H1 (cell line): ENCODE results near the gene FHIT. TPM values are rescaled to one million over a fixed set of nuclear protein-coding genes. Genes with fewer than 3 reads are reported as not detected.

Experiments
- CTCF ChIA-PET: fragments of 300-600 bp; sonication (Branson Sonifier 250); formaldehyde crosslinking; loops from one replicate; lab custom pipeline; 2021; ENCODE audit not compliant: partially characterized antibody; lab: Charles Lee
- POLR2A ChIA-PET: fragments of 300-600 bp; sonication (Branson Sonifier 250); formaldehyde crosslinking; loops from one replicate; lab custom pipeline; 2021; ENCODE audit warnings: inconsistent platforms; ENCODE audit not compliant: partially characterized antibody; lab: Charles Lee
- DNase-seq, 2 experiments: peaks; one replicate each; pipeline versions ENCODE4 v3.0.0 to v3.0.0-alpha.2; 2010 to 2022; ENCODE audit warnings: low spot score in 2 of 2, low read depth in 1 of 2, mixed read lengths in 1 of 2
- FAIRE-seq: peaks from 2 replicates; lab custom pipeline; 2011; peaks lifted over from hg19 to GRCh38; lab: Jason Lieb, UNC
- H2AFZ ChIP-seq: 2 replicates; pipeline ENCODE4 v1.8.1; 2012; ENCODE audit warnings: low read length, inconsistent platforms
- H2AK5ac ChIP-seq: 2 replicates; pipeline ENCODE4 v1.6.1; 2013; ENCODE audit warnings: low read depth, low read length
- H2BK120ac ChIP-seq: replicated peaks from 2 replicates; pipeline ENCODE3; 2013; ENCODE audit warnings: low read depth, low read length, inconsistent platforms
- H2BK12ac ChIP-seq: 2 replicates; pipeline ENCODE4 v1.6.1; 2013; ENCODE audit warnings: low read depth, low read length
- H2BK15ac ChIP-seq: 2 replicates; pipeline ENCODE4 v1.6.1; 2013; ENCODE audit warnings: low read length
- H2BK20ac ChIP-seq: 2 replicates; pipeline ENCODE4 v1.6.1; 2013; ENCODE audit warnings: low read length
- H2BK5ac ChIP-seq: 2 replicates; pipeline ENCODE4 v1.6.1; 2013; ENCODE audit warnings: low read depth, low read length
- H3K14ac ChIP-seq: 2 replicates; pipeline ENCODE4 v1.6.1; 2013; ENCODE audit warnings: inconsistent platforms; ENCODE audit not compliant: insufficient read length
- H3K18ac ChIP-seq: 2 replicates; pipeline ENCODE4 v1.6.1; 2013; ENCODE audit warnings: low read length; ENCODE audit errors: extremely low read depth
- H3K23ac ChIP-seq: 2 replicates; pipeline ENCODE4 v1.6.1; 2013; ENCODE audit warnings: inconsistent platforms; ENCODE audit not compliant: insufficient read length
- H3K23me2 ChIP-seq: 2 replicates; pipeline ENCODE4 v1.6.1; 2013; ENCODE audit warnings: low read depth, low read length
- H3K27ac ChIP-seq: 2 replicates; pipeline ENCODE4 v1.6.1; 2011; ENCODE audit warnings: low read depth, low read length, inconsistent platforms
- H3K27me3 ChIP-seq, 4 experiments: replicated peaks in 1 of 4; 1 replicate in 1 of 4; 2 replicates in 3 of 4; pipeline versions ENCODE4 v1.6.1 to v1.8.1; 2011 to 2013; ENCODE audit warnings: low read length in 3 of 4, mild to moderate bottlenecking in 3 of 4, inconsistent platforms in 2 of 4, mixed read lengths in 2 of 4, moderate library complexity in 1 of 4; ENCODE audit not compliant: control insufficient read depth in 3 of 4, insufficient read depth in 3 of 4; ENCODE audit errors: extremely low read depth in 1 of 4
- H3K36me3 ChIP-seq, 4 experiments: 2 replicates each; pipeline versions ENCODE4 v1.6.1 to v1.8.1; 2011 to 2013; ENCODE audit warnings: mild to moderate bottlenecking in 4 of 4, low read length in 3 of 4, moderate library complexity in 2 of 4, control low read depth in 1 of 4, inconsistent platforms in 1 of 4; ENCODE audit not compliant: insufficient read depth in 4 of 4, control insufficient read depth in 2 of 4
- H3K4ac ChIP-seq: replicated peaks from 2 replicates; pipeline ENCODE3; 2013; ENCODE audit warnings: low read length, low read depth, mixed read lengths, inconsistent platforms; ENCODE audit not compliant: insufficient read length
- H3K4me1 ChIP-seq, 4 experiments: replicated peaks in 1 of 4; 1 replicate in 1 of 4; 2 replicates in 3 of 4; pipeline versions ENCODE4 v1.6.1 to v1.8.1; 2011 to 2013; ENCODE audit warnings: low read length in 3 of 4, inconsistent platforms in 2 of 4, mixed read lengths in 1 of 4; ENCODE audit not compliant: insufficient read depth in 4 of 4, control insufficient read depth in 3 of 4
- H3K4me2 ChIP-seq, 2 experiments: 2 replicates each; pipeline versions ENCODE4 v1.6.1 to v1.8.1; 2011 to 2013; ENCODE audit warnings: low read depth in 2 of 2, low read length in 2 of 2, control low read depth in 1 of 2, inconsistent platforms in 1 of 2, mild to moderate bottlenecking in 1 of 2; ENCODE audit not compliant: insufficient read depth in 1 of 2
- H3K4me3 ChIP-seq, 4 experiments: fragments of 200-600, 300-600 bp in 1 of 4; sonication (generic), shearing (Covaris generic), sonication (Bioruptor Twin) in 1 of 4; 2 replicates each; pipeline versions ENCODE4 v1.5.1 to v1.8.1; 2011 to 2016; ENCODE audit warnings: low read length in 4 of 4, low read depth in 3 of 4, control low read depth in 2 of 4, inconsistent platforms in 2 of 4, mild to moderate bottlenecking in 2 of 4, mixed read lengths in 1 of 4, moderate library complexity in 1 of 4; ENCODE audit not compliant: insufficient read depth in 2 of 4; ENCODE audit errors: extremely low read depth in 1 of 4
- H3K56ac ChIP-seq: replicated peaks from 2 replicates; pipeline ENCODE3; 2013; ENCODE audit warnings: low read depth, mild to moderate bottlenecking, mixed read lengths, low read length, inconsistent platforms; ENCODE audit not compliant: insufficient read length
- H3K79me1 ChIP-seq: 2 replicates; pipeline ENCODE4 v1.6.1; 2013; ENCODE audit warnings: low read depth, low read length, control low read depth
- H3K79me2 ChIP-seq, 2 experiments: 2 replicates each; pipeline versions ENCODE4 v1.6.1 to v1.8.1; 2012 to 2013; ENCODE audit warnings: low read length in 2 of 2, mild to moderate bottlenecking in 2 of 2, inconsistent platforms in 1 of 2; ENCODE audit not compliant: insufficient read depth in 2 of 2, control insufficient read depth in 1 of 2
- H3K9ac ChIP-seq, 4 experiments: replicated peaks in 1 of 4; 1 replicate in 1 of 4; 2 replicates in 3 of 4; pipeline versions ENCODE4 v1.6.1 to v1.8.1; 2011 to 2013; ENCODE audit warnings: low read depth in 3 of 4, low read length in 3 of 4, control low read depth in 2 of 4, mild to moderate bottlenecking in 2 of 4, moderate library complexity in 2 of 4, inconsistent platforms in 1 of 4; ENCODE audit errors: extremely low read depth in 1 of 4
- H3K9me3 ChIP-seq, 2 experiments: 2 replicates each; pipeline versions ENCODE4 v1.6.1 to v1.8.1; 2012 to 2013; ENCODE audit warnings: mild to moderate bottlenecking in 2 of 2, moderate library complexity in 2 of 2, control low read depth in 1 of 2, inconsistent platforms in 1 of 2, low read depth in 1 of 2, low read length in 1 of 2, mixed read lengths in 1 of 2; ENCODE audit not compliant: insufficient read depth in 2 of 2
- H4K20me1 ChIP-seq, 2 experiments: replicated peaks in 1 of 2; 2 replicates each; pipeline versions ENCODE3 to v1.8.1; 2011 to 2013; ENCODE audit warnings: inconsistent platforms in 2 of 2, low read length in 2 of 2, mild to moderate bottlenecking in 1 of 2; ENCODE audit not compliant: insufficient read depth in 2 of 2, control insufficient read depth in 1 of 2
- H4K5ac ChIP-seq: 2 replicates; pipeline ENCODE4 v1.6.1; 2013; ENCODE audit warnings: low read length, low read depth, mixed read lengths, inconsistent platforms; ENCODE audit not compliant: insufficient read length
- H4K8ac ChIP-seq: 2 replicates; pipeline ENCODE4 v1.8.0; 2013; ENCODE audit warnings: mild to moderate bottlenecking, moderate library complexity, low read length, inconsistent platforms; ENCODE audit not compliant: insufficient read depth; ENCODE audit errors: extremely low read depth
- H4K91ac ChIP-seq: replicated peaks from 2 replicates; pipeline ENCODE3; 2013; ENCODE audit warnings: low read length, mixed read lengths, inconsistent platforms; ENCODE audit not compliant: insufficient read length
- BRCA1 ChIP-seq: IDR thresholded peaks from 2 replicates; pipeline ENCODE4 v1.6.1; 2012; ENCODE audit warnings: low read depth, low read length, improper control_type of control experiment
- FOSL1 ChIP-seq: IDR thresholded peaks from 2 replicates; pipeline ENCODE4 v1.6.1; 2011; ENCODE audit warnings: mild to moderate bottlenecking, low read depth, low read length, moderate library complexity; ENCODE audit not compliant: insufficient read depth
- HDAC6 ChIP-seq: IDR thresholded peaks from one replicate; pipeline ENCODE4 v1.7.1; 2012; ENCODE audit warnings: low read depth, mild to moderate bottlenecking, inconsistent platforms, low read length, moderate library complexity
- POLR2A ChIP-seq, 2 experiments: IDR thresholded peaks; 1 replicate in 1 of 2; 2 replicates in 1 of 2; pipeline ENCODE4 v1.6.1; 2011; ENCODE audit warnings: low read depth in 2 of 2, low read length in 2 of 2, mild to moderate bottlenecking in 2 of 2; ENCODE audit errors: control extremely low read depth in 1 of 2
- RXRA ChIP-seq: IDR thresholded peaks from 2 replicates; pipeline ENCODE4 v1.6.1; 2011; ENCODE audit warnings: low read depth, mild to moderate bottlenecking, low read length, moderate library complexity; ENCODE audit not compliant: insufficient read depth
- SIN3A ChIP-seq, 2 experiments: IDR thresholded peaks in 1 of 2; conservative IDR thresholded peaks in 1 of 2; 2 replicates each; pipeline ENCODE4 v1.6.1; 2011 to 2012; ENCODE audit warnings: low read length in 2 of 2, improper control_type of control experiment in 1 of 2, low read depth in 1 of 2, mild to moderate bottlenecking in 1 of 2
- SP2 ChIP-seq: IDR thresholded peaks from 2 replicates; pipeline ENCODE4 v1.6.1; 2012; ENCODE audit warnings: mild to moderate bottlenecking, low read length, inconsistent platforms
- USF2 ChIP-seq: IDR thresholded peaks from 2 replicates; pipeline ENCODE4 v1.6.1; 2011; ENCODE audit warnings: low read length, improper control_type of control experiment
- WGBS, 2 experiments: shearing (Covaris generic) in 1 of 2; methylation state at CpG; one replicate each; pipeline versions ENCODE4 v1.1.6 to v1.1.7; 2013 to 2015; ENCODE audit warnings: low lambda C conversion rate in 2 of 2, mixed read lengths in 2 of 2, inconsistent platforms in 1 of 2, low coverage in 1 of 2, missing lambda C conversion rate in 1 of 2; ENCODE audit not compliant: insufficient replicate concordance in 2 of 2, insufficient coverage in 1 of 2, insufficient read length in 1 of 2; ENCODE audit errors: extremely low coverage in 1 of 2, missing lambda C conversion rate in 1 of 2; 5-methylcytosine and 5-hydroxymethylcytosine counted together
- polyA plus RNA-seq, 7 experiments: library from polyadenylated mRNA; depleted of rRNA in 3 of 7; stranded (reverse) in 5 of 7; unstranded in 2 of 7; fragments of >200 nt in 5 of 7; fragments of 200-250 nt in 2 of 7; gene quantifications; 1 replicate in 5 of 7; 2 replicates in 1 of 7; 4 replicates in 1 of 7; pipeline versions ENCODE4 v1.2.1 to v1.2.3, GENCODE V29; 2011 to 2013; ENCODE audit warnings: missing spikeins in 2 of 7, mixed read lengths in 2 of 7
- total RNA-seq: library from RNA; stranded (reverse); fragmentation: NEBNext Ultra II Directional; extraction: Animal tissue kit (Norgen Biotek cat#: 25700); gene quantifications from 2 replicates; pipeline ENCODE4 v1.2.1, GENCODE V29; 2021
- TF ChIP-seq, protein P1 (sequence below): IDR thresholded peaks from 2 replicates; pipeline ENCODE4 v1.6.1; 2012; ENCODE audit warnings: inconsistent platforms

FHIT gene
- total and polyA plus RNA-seq, 2 of the 8 experiments (the other 6 are each of a cell fraction or from before 2014, with no cell fraction given), result 1.2 to 3.2 TPM

GRCh38 chr3:60125686-60126085 is 1125.6 kb downstream of the FHIT start:
- no peak overlapping the region for H2BK5ac ChIP-seq
- no peaks in the 10 kb centered on the region for H4K20me1 ChIP-seq
- H2BK15ac ChIP-seq, result no peak overlapping the region
- no peak overlapping the region for H4K5ac ChIP-seq
- no peak overlapping the region for H3K18ac ChIP-seq
- DNase-seq (no peak), FAIRE-seq (no peak)
- H3K27me3 ChIP-seq, result no peaks in the 10 kb centered on the region
- no peak overlapping the region for H2BK120ac ChIP-seq
- H3K23me2 ChIP-seq, result no peaks in the 10 kb centered on the region; the same call in 1 of the 2 replicates
- H3K14ac ChIP-seq, result no peak overlapping the region
- no peak overlapping the region for H2BK20ac ChIP-seq
- H3K56ac ChIP-seq, result no peak overlapping the region
- H3K4me2 ChIP-seq, result no peak overlapping the region
- H3K23ac ChIP-seq, result no peak overlapping the region
- no peak overlapping the region for H2BK12ac ChIP-seq
- no peak overlapping the region for H3K9ac ChIP-seq
- no peaks in the 10 kb centered on the region for H3K79me1 ChIP-seq
- no peak overlapping the region for H3K4me3 ChIP-seq
- WGBS, 2 experiments, result 95% methylated on average over 3 of the region's 3 CpGs; no CpG with 5 or more reads in 1 of the 2 experiments
- H2AK5ac ChIP-seq, result no peak overlapping the region
- H3K36me3 ChIP-seq, result no peaks in the 10 kb centered on the region
- no peak overlapping the region for H2AFZ ChIP-seq
- POLR2A ChIA-PET, result no interaction called here
- H3K4ac ChIP-seq, result no peak overlapping the region
- no peak overlapping the region for H4K8ac ChIP-seq
- H3K27ac ChIP-seq, result no peak overlapping the region
- H3K9me3 ChIP-seq, result no peaks in the 10 kb centered on the region
- CTCF ChIA-PET, result interaction anchor here (1.3 kb wide), 1 partner anchor 9 kb away, joined by 5 read pairs; no protein-coding TSS in a partner anchor
- no peaks in the 10 kb centered on the region for H3K4me1 ChIP-seq
- H3K79me2 ChIP-seq, result no peaks in the 10 kb centered on the region
- H4K91ac ChIP-seq, result no peak overlapping the region
- TF ChIP-seq USF2, result no peak
- no peak for TF ChIP-seq POLR2A (IDR thresholded peaks at IDR 0.05; ENCODE audit: control extremely low read depth in 1 of 2, low read depth in 2 of 2, low read length in 2 of 2)
- TF ChIP-seq FOSL1, result no peak
- no peak for TF ChIP-seq BRCA1
- TF ChIP-seq HDAC6, result no peak
- TF ChIP-seq RXRA, result no peak
- no peak for TF ChIP-seq SIN3A (conservative IDR thresholded peaks at IDR 0.05 in 1 of 2, IDR thresholded peaks at IDR 0.05 in 1 of 2; ENCODE audit: low read depth in 1 of 2, low read length in 2 of 2)
- no peak for TF ChIP-seq SP2
- TF ChIP-seq, protein P1, sequence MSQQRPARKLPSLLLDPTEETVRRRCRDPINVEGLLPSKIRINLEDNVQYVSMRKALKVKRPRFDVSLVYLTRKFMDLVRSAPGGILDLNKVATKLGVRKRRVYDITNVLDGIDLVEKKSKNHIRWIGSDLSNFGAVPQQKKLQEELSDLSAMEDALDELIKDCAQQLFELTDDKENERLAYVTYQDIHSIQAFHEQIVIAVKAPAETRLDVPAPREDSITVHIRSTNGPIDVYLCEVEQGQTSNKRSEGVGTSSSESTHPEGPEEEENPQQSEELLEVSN, result no peak
